ENCODE results near the gene GPR150. TPM values are rescaled to one million over a fixed set of nuclear protein-coding genes. Genes with fewer than 3 reads are reported as not detected.

GPR150 gene
- total RNA-seq = 0.47 TPM in 1 of 2 replicates, not detected in the other

GRCh38 chr5:95620030-95620869, at the start of gene GPR150:
TSS of gene GPR150 (plus strand) at chr5:95620087. CDS start at chr5:95620276, 189 bp downstream.

GRCh38 chr5:95646569-95647431, 26.9 kb downstream of the GPR150 start, which contains the start of gene RFESD:
TSS of gene RFESD (plus strand) at chr5:95646777. CDS start at chr5:95652272, 5,495 bp downstream.

Other genes starting within 250 kb of the GPR150 start
- gene FAM81B, start 228.7 kb upstream of the GPR150 start, total RNA-seq = not detected in 2 replicates
- gene SKIC3, start 65.1 kb upstream of the GPR150 start, total RNA-seq = 39.0 and 46.8 TPM in 2 replicates
- 4.7 and 6.2 TPM in 2 replicates for gene ARSK, start 65.0 kb upstream of the GPR150 start, total RNA-seq
- 1.7 and 2.4 TPM in 2 replicates for gene RFESD, start 26.7 kb downstream of the GPR150 start, total RNA-seq
- not detected in 2 replicates for gene SPATA9, start 62.9 kb downstream of the GPR150 start, total RNA-seq
- gene RHOBTB3, start 111.2 kb downstream of the GPR150 start, total RNA-seq = 0.39 and 2.2 TPM in 2 replicates
- gene GLRX, start 202.6 kb downstream of the GPR150 start, total RNA-seq = 6.2 and 7.9 TPM in 2 replicates

All from hair follicular keratinocyte (primary cell).